HL-60 (cell line): Measurements from ENCODE around the gene STIP1.

ENCODE experiments used
- DNase-seq, 2 experiments: peaks; one replicate each; pipeline ENCODE4 v3.0.0-alpha.2; 2010 to 2020; ENCODE audit warnings: low read depth in 1 of 2, low spot score in 1 of 2
- H3K27ac ChIP-seq: fragments of 250-450 bp; sonication (Bioruptor Pico); replicated peaks from 2 replicates; pipeline ENCODE4 v1.5.1; 2020; ENCODE audit warnings: mild to moderate bottlenecking, moderate library complexity
- H3K27me3 ChIP-seq: fragments of 250-450 bp; sonication (Bioruptor Pico); 2 replicates; pipeline ENCODE4 v1.5.1; 2021; ENCODE audit warnings: mild to moderate bottlenecking, moderate library complexity; ENCODE audit not compliant: insufficient read depth, poor library complexity, severe bottlenecking
- H3K4me3 ChIP-seq: replicated peaks from 2 replicates; pipeline ENCODE4 v1.5.1; 2011; ENCODE audit warnings: mild to moderate bottlenecking, control low read depth, low read length; ENCODE audit not compliant: insufficient read depth
- GABPA ChIP-seq: IDR thresholded peaks from 2 replicates; pipeline ENCODE4 v1.6.1; 2012; ENCODE audit warnings: low read depth
- POLR2AphosphoS5 ChIP-seq: IDR thresholded peaks from 2 replicates; pipeline ENCODE4 v1.6.1; 2012; ENCODE audit warnings: low read depth
- SPI1 ChIP-seq: IDR thresholded peaks from 2 replicates; pipeline ENCODE4 v1.6.1; 2012; ENCODE audit warnings: low read depth, mild to moderate bottlenecking, borderline replicate concordance
- long read RNA-seq: library from polyadenylated mRNA; unstranded; transcript quantifications from one replicate; pipeline ENCODE4 v2.0.0, GENCODE V29; 2020
- TF ChIP-seq, protein P1 (sequence below): IDR thresholded peaks from one replicate; pipeline ENCODE4 v1.5.1; 2011; ENCODE audit warnings: low read length, control low read depth, inconsistent platforms; ENCODE audit not compliant: insufficient read depth
- TF ChIP-seq, protein P2 (sequence below): IDR thresholded peaks from 2 replicates; pipeline ENCODE4 v1.6.1; 2012; ENCODE audit warnings: low read depth; ENCODE audit not compliant: insufficient replicate concordance

The STIP1 gene
- long read RNA-seq, transcript STIP1-201 (14 exons, 2,196 nt): major isoform, 774 of 885 reads
- long read RNA-seq, partial matches to known transcripts: 36 of 885 reads
- long read RNA-seq, other reads (novel, unspliced or antisense): 69 of 885 reads

DNA sequence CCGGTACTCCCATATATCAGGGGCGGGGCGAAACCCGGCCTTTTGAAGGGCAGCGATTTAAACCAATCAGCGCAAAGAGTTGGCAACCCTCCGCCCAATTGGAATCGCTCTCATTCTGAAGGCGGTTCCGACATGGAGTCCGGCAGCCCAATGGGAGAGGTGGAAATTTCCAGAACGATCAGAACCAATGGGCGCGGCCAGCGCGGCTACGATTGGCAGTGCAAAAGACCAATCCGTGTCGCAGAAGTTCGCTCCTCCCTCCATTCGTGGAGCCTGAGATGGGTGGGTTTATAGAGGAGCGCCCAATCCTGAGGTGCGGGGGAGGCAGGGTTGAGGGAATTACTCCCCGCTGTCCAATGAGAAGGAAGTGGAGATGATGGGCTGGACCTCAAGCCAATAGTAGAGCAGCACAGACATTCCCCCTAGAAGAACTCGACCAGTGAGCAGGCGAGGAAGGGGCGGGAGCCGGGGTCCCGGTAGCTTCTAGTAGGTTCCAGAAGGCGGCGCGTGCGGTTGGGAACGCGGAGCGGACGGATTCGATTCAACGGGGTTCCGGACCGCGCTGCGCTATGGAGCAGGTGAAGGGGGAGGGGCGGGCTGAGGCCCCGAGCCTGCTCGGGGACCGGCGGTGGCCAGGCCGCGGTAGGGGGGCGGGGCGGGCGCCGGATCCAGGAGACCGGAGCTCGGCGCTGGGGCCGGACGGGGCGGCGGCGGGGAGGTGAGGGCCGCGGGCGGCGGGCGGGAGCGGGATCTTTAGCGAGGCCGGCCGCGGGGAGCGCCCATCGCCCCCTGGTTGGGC lies at the start of gene STIP1:
STIP1 (plus strand) TSS at position 479 of the 799 bp plus-strand sequence; CDS start at position 570, 91 bp downstream.
- no peaks in the 10 kb centered on the region for H3K27me3 ChIP-seq
- H3K27ac ChIP-seq: peak within 1 kb of the TSS; percentile 76
- TF ChIP-seq POLR2AphosphoS5 (no peak), GABPA (peak; percentile 39), SPI1 (no peak)
- TF ChIP-seq, protein P1, sequence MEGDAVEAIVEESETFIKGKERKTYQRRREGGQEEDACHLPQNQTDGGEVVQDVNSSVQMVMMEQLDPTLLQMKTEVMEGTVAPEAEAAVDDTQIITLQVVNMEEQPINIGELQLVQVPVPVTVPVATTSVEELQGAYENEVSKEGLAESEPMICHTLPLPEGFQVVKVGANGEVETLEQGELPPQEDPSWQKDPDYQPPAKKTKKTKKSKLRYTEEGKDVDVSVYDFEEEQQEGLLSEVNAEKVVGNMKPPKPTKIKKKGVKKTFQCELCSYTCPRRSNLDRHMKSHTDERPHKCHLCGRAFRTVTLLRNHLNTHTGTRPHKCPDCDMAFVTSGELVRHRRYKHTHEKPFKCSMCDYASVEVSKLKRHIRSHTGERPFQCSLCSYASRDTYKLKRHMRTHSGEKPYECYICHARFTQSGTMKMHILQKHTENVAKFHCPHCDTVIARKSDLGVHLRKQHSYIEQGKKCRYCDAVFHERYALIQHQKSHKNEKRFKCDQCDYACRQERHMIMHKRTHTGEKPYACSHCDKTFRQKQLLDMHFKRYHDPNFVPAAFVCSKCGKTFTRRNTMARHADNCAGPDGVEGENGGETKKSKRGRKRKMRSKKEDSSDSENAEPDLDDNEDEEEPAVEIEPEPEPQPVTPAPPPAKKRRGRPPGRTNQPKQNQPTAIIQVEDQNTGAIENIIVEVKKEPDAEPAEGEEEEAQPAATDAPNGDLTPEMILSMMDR: no peak
- TF ChIP-seq, protein P2, sequence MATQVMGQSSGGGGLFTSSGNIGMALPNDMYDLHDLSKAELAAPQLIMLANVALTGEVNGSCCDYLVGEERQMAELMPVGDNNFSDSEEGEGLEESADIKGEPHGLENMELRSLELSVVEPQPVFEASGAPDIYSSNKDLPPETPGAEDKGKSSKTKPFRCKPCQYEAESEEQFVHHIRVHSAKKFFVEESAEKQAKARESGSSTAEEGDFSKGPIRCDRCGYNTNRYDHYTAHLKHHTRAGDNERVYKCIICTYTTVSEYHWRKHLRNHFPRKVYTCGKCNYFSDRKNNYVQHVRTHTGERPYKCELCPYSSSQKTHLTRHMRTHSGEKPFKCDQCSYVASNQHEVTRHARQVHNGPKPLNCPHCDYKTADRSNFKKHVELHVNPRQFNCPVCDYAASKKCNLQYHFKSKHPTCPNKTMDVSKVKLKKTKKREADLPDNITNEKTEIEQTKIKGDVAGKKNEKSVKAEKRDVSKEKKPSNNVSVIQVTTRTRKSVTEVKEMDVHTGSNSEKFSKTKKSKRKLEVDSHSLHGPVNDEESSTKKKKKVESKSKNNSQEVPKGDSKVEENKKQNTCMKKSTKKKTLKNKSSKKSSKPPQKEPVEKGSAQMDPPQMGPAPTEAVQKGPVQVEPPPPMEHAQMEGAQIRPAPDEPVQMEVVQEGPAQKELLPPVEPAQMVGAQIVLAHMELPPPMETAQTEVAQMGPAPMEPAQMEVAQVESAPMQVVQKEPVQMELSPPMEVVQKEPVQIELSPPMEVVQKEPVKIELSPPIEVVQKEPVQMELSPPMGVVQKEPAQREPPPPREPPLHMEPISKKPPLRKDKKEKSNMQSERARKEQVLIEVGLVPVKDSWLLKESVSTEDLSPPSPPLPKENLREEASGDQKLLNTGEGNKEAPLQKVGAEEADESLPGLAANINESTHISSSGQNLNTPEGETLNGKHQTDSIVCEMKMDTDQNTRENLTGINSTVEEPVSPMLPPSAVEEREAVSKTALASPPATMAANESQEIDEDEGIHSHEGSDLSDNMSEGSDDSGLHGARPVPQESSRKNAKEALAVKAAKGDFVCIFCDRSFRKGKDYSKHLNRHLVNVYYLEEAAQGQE: peak; percentile 21
- peak within 1 kb of the TSS; percentile 88 for H3K4me3 ChIP-seq
- DNase-seq: peak; percentile 100

DNA sequence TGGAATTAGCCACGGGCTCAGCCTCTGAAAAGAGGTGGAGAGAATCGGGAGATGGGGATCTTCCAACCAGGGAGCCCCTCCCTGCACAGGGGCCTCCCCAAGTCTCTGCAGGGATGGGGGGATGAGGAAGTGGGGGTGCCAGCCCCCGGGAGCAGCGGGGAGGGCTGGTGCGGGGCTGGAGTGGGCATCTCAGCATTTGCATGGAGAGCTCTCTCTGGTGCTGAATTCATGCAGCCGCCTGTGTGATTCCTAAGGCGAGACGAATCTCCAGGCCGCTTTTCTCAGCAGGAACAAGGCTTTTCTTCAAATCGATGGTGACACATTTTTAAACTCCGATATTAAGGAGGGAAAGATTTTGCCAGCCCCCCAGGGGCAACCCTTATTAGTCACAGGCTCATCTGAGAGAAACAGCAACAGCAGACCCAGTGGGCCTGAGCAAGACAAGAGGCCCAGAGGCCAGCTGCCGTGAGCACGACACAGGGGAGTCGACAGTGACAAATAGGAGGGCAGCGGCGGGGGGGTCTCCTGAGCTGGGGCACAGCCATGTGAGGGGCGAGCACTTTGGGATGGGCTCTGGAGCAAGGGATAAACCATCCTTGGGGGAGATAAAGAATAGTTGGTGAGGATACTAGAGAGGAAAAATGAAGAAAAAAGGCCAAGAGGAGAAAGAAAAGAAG lies 49.1 kb upstream of the STIP1 start:
- Histone ChIP-seq H3K4me3 (no peak overlapping the region), H3K27ac (no peak overlapping the region), H3K27me3 (no peaks in the 10 kb centered on the region)
- TF ChIP-seq SPI1 (no peak), GABPA (no peak), POLR2AphosphoS5 (no peak)
- TF ChIP-seq, protein P2: no peak
- TF ChIP-seq, protein P1: no peak
- no peak for DNase-seq

DNA sequence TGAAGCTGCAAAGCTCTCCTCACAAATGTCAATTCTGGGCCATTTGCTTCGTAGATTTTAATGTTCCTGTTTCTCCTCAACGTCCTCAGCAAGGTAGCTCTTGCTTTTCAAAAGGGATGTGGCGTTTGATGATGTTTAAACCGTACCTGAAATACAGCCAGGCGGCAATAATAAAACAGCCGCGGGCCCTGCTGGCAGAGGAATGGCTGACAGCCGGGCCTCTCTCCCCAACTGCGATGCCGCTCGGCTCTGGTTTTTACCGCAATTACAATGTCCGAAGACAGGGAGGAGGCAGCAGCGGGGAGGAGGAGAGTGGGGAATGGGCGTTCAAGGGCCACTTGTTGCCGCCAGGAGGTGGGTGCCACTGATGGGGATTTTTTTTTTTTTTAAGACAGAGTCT lies 47.6 kb upstream of the STIP1 start:
- H3K27me3 ChIP-seq: no peaks in the 10 kb centered on the region
- no peak overlapping the region for H3K27ac ChIP-seq
- DNase-seq: no peak
- TF ChIP-seq GABPA: no peak
- no peak for TF ChIP-seq POLR2AphosphoS5
- TF ChIP-seq, protein P2: no peak
- TF ChIP-seq, protein P1: no peak
- TF ChIP-seq SPI1: no peak
- no peak overlapping the region for H3K4me3 ChIP-seq
